ENCODE measurements around the gene CPHXL2.

CPHXL2 gene

DNA sequence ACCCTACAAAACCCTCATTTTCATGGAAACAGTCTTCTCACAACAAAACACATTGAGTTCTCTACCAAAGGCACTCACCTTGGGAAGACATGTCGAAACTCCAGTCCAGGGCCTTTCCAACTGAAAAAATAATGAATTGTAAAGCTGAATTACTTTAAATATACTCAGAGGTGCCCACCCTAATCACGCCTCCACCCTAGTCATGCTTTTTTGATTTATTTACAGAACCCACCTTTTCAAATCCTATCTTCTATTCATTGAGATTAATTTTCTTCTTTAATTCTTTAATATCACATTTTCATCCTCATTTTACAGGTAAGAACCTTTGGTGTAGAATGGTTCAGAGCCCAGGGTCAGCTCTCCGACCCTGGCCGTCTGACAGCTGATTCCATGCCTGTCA, at the start of gene CPHXL2:
Gene CPHXL2 (minus strand): TSS at position 101 of the 400 bp plus-strand sequence. CDS start 10 bp downstream, at position 91.
- DNase-seq, result no peak

DNA sequence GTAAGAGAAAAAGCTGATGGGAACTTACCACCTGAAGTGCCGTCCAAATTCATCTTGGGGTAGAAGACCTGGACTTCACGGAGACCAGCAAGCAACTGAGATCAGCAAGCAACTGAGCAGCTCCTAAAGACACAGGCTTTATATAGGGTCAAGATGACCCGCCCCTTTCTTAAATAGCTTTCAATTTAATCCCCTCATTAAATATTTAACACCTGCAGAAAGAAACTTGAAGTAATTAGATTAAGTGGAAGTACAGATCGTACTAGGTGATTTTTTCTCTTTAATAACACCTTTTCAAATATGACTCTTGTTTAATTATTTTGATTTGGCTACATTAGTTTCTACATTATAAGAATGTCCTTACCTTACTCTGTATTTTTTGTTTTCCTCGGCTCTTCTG, 49.6 kb upstream of the CPHXL2 start, which contains the start of gene CPHXL:
Gene CPHXL (minus strand): TSS at position 101 of the 400 bp plus-strand sequence. CDS start 48 bp downstream, at position 53.
- no peak for DNase-seq

GRCh38 chr16:75718452-75718851, 41.6 kb upstream of the CPHXL2 start:
- DNase-seq, result no peak

- no peak for DNase-seq
These were observed 37.9 kb upstream of the CPHXL2 start for GRCh38 chr16:75714661-75715060.

DNA sequence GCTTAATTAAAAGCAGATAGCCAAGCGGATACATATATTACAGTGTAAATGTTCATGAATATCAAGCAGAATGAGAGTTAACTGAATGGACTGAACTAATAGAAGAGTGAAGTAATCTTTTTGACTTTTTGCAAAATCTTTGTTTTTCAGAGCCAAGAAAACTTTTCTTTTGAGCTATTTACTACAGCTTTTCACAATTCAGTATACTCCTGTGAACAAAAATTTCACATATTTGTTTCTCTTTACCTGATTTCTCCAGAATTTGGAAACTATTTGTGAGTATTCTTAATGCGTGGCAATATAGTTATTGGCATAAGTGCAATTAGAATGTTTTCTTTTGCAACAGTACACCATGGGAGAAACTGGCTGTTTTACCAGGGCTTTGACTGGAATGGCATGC, 33.5 kb upstream of the CPHXL2 start:
- no peak for DNase-seq

- DNase-seq, result no peak
These were observed 26.5 kb upstream of the CPHXL2 start for GRCh38 chr16:75703306-75703705.

DNA sequence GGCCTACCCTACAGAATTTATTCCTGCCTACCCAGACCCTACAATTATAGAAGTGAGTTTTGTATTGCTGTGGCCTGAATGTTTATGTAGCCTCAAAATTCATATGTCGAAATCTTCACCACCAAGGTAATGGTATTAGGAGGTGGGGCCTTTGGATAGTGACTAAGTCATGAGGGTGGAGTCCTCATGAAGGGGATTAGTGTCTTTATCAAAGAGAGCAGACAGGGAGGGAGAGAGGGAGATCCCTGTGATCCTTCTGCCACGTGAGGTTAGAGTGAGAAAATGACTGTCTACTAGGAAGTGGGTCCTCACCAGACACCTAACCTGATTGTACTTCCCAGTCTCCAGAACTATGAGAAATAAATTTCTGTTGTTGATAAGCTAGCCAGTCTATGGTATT, 25.4 kb upstream of the CPHXL2 start:
- no peak for DNase-seq

DNA sequence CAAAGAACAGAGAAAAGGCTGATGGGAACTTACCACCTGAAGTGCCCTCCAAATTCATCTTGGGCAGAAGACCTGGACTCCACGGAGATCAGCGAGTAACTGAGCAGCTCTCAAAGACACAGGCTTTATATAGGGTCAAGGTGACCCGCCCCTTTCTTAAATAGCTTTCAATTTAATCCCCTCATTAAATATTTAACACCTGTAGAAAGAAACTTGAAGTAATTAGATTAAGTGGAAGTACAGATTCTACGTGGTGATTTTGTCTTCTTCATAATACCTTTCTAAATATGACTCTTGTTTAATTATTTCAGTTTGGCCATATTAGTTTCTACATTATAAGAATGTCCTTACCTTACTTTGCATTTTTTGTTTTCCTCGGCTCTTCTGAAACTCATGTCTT, 24.6 kb upstream of the CPHXL2 start, which contains the start of gene DUXB:
Gene DUXB (minus strand): TSS at position 101 of the 400 bp plus-strand sequence. CDS start 43 bp downstream, at position 58.
- no peak for DNase-seq

GRCh38 chr16:75697571-75697970, 20.8 kb upstream of the CPHXL2 start:
- no peak for DNase-seq

DNA sequence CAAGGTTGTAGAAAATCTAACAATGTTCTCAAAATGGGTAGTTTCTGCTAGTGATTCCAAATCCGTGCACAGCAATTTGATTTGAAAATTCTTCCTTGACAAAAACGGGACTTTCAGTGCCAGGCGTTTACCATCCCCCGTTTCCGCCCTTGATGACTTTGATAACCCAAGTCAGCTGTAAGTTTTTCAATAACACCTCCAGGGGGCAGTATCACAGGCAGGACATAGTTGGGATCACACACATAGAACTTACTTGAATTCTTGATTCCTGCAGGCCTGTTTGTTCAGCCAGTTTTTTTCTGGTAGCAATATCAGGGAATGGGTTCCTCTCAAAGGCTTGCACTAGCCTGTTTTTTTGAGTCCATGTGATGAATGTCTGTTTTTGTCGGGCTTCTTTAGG, 18.9 kb upstream of the CPHXL2 start:
- DNase-seq, result no peak

DNA sequence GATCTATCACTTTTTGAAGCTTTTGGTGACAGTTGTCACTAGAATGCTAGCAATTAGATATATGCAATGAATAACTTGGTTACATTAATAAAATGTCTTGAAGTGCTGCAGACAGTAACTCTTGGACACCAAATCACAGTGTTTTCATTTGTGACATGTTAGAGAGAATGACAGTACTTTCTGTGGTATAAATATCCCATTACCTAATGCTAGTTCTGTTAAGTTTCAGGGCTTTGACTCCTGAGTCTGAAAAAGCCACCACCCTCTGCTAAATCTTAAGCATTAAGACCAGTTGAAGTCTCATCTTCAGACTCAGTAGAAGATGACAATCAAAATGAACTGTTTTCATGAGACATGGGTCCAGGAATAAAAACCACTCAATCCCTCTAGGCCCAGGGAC, 10.6 kb upstream of the CPHXL2 start:
- DNase-seq, result no peak

GRCh38 chr16:75682308-75682707, 5.5 kb upstream of the CPHXL2 start:
- DNase-seq, result no peak

DNA sequence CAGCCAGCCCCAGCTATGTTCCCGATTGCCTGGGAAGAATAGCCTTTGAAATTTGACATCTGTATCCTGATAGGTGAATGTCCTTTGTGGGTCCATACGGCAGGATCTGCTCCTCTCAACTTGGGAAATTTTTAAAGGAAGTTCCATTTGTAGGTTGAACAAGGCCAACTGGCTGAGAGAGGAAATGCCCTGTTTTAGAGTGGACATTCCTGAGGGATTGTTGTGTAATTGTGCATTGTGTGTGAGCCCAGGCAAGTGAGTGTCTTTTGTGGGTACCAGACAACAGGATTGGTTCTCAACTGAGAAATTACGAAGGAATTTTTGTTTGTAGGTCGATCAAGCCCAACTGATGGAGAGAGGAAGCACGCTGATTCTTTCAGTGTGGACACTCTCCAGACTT, 2.6 kb upstream of the CPHXL2 start:
- no peak for DNase-seq

GRCh38 chr16:75667503-75667902, 9.3 kb downstream of the CPHXL2 start:
- DNase-seq, result no peak

GRCh38 chr16:75660726-75661302, 16.0 kb downstream of the CPHXL2 start:
- DNase-seq, result no peak

- no peak for DNase-seq
These were observed 16.5 kb downstream of the CPHXL2 start for GRCh38 chr16:75660321-75660720.

DNA sequence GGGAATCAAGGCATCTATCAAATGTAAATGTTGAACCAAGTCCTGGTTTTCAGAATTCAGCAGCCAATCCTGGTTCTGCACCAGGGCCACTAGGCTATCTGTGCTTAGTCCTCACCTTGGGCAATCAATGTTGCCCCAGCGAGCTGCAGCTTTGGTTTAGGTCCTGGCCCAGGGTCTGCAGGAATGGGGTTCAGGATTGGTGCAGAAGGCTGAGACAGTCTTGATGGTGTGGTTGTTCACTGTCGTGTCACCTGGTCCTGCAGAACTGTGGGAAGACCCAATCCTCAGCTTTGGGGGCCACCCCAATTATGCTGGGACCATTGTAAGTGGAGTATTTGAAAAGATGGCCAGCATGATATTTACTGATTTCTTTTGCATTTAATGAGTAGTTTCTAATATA, 18.6 kb downstream of the CPHXL2 start:
- DNase-seq, result no peak

DNA sequence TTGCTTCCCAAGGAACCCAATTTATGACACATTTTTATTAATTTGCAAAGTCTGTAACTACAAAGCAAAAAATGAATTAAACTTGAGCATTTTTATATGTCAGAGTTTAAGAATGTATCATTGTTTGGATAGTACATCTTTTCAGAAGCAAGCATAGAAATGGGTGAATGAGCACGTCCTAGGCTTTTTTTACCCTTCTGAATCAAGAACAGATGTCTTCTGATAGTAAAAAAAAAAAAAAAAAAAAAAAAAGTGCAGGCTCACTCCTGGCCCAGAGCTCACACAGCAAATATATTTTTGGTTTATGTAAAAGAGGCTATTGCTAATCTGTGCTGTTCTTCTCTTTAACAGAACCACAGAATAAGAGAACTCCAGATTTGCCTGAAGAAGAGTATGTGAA, 22.9 kb downstream of the CPHXL2 start:
- DNase-seq, result no peak

- DNase-seq, result peak; percentile 57 to 58
These were observed 28.3 kb downstream of the CPHXL2 start for GRCh38 chr16:75648265-75649076.

GRCh38 chr16:75647492-75648264, 29.1 kb downstream of the CPHXL2 start, which contains the start of the genes KARS1 and TERF2IP:
TSS of gene KARS1 (minus strand) at chr16:75647665. CDS start at chr16:75647639, 26 bp downstream.
TSS of gene TERF2IP (plus strand) at chr16:75647773. CDS start at chr16:75647883, 110 bp downstream.
- peak; percentile 85 to 89 for DNase-seq

GRCh38 chr16:75647112-75647491, 29.7 kb downstream of the CPHXL2 start:
- DNase-seq, result no peak

DNA sequence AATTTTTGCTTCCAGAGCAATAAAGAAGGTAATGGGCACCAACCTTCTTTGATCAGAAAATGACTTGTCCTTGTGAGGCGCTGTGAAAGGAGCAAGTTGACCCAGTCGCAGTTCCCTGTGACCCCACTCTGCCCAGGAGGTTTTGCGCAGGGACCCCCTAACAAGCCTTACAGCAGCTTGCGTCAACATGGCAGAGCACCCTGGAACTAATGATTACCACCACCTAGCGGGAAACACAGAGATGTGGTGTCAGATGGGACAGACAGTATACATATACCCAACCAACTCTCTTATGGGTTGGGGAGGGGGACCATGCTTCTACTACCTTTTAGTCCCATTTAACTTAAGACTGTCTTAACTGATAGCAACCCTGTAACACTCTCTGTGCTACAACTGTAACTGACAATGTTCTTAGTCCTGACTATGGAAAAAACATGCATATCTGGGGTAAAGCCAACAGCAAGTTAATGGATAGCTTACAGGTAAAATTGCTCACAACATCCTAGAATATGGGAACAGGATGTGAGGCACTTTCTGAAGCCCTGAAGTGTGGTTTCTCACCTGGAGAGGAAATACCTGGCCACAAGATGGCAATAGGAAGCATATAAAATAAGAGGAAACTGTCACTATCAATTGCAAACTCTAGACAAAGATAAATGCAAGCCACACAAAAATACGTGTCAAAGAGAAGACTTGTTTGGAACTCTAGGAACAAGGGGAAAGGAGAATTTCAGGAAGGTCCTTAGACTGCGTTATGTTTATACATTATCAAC, 32.4 kb downstream of the CPHXL2 start:
- DNase-seq, result no peak

- no peak for DNase-seq
These were observed 36.2 kb downstream of the CPHXL2 start for GRCh38 chr16:75640598-75640997.
